Panc1 (cell line): ENCODE measurements around the gene TULP4. TPM values are rescaled to one million over a fixed set of nuclear protein-coding genes. Genes with fewer than 3 reads are reported as not detected.

Experiments
- ATAC-seq: fragments of 200-7000 bp; cut with Tn5 transposase; 2 replicates; pipeline ENCODE4 v1.9.1; 2020; ENCODE audit warnings: mild to moderate bottlenecking, moderate library complexity
- BruUV-seq: library from RNA; stranded (reverse); fragments of 400-500 nt; replicated peaks from 2 replicates; lab custom pipeline; 2021; lab: Mats Ljungman, UMichigan
- CTCF ChIA-PET: fragments of 300-600 bp; sonication (Branson Sonifier 250); formaldehyde crosslinking; loops from one replicate; lab custom pipeline; 2022; ENCODE audit warnings: antibody characterized with exemption; lab: Charles Lee
- POLR2A ChIA-PET: fragments of 300-600 bp; sonication (Branson Sonifier 250); formaldehyde crosslinking; loops from one replicate; lab custom pipeline; 2022; ENCODE audit warnings: antibody characterized with exemption; lab: Charles Lee
- DNase-seq: peaks from one replicate; pipeline ENCODE4 v3.0.0-alpha.2; 2010; ENCODE audit warnings: low read depth, low spot score
- H3K27ac ChIP-seq: 2 replicates; pipeline ENCODE4 v1.5.1; 2011; ENCODE audit warnings: mild to moderate bottlenecking, low read length, inconsistent platforms
- H3K27me3 ChIP-seq: fragments of 200-500 bp; sonication (Bioruptor generic); 2 replicates; pipeline ENCODE4 v1.6.0; 2014; ENCODE audit warnings: low read length, inconsistent platforms; ENCODE audit not compliant: control insufficient read depth, insufficient read depth
- H3K36me3 ChIP-seq: fragments of 200-500 bp; sonication (Bioruptor generic); 2 replicates; pipeline ENCODE4 v1.5.1; 2014; ENCODE audit warnings: inconsistent platforms, mild to moderate bottlenecking, low read length, moderate library complexity; ENCODE audit not compliant: control insufficient read depth, insufficient read depth
- H3K4me1 ChIP-seq: 2 replicates; pipeline ENCODE4 v1.5.1; 2011; ENCODE audit warnings: inconsistent platforms, mild to moderate bottlenecking, low read length, moderate library complexity; ENCODE audit not compliant: control insufficient read depth, insufficient read depth
- H3K4me3 ChIP-seq, 2 experiments: 2 replicates each; pipeline ENCODE4 v1.5.1; 2011 to 2012; ENCODE audit warnings: low read depth in 2 of 2, low read length in 2 of 2, mild to moderate bottlenecking in 2 of 2, inconsistent platforms in 1 of 2, moderate library complexity in 1 of 2
- H3K9me3 ChIP-seq: fragments of 200-500 bp; sonication (Bioruptor generic); 2 replicates; pipeline ENCODE4 v1.5.1; 2014; ENCODE audit warnings: low read depth, mild to moderate bottlenecking, inconsistent platforms, low read length, moderate library complexity; ENCODE audit not compliant: control insufficient read depth, insufficient read depth
- CTCF ChIP-seq: fragments of 450-650 bp; IDR thresholded peaks from 2 replicates; pipeline ENCODE4 v1.5.1; 2017; ENCODE audit warnings: mild to moderate bottlenecking
- POLR2AphosphoS5 ChIP-seq: IDR thresholded peaks from 2 replicates; pipeline ENCODE4 v1.6.1; 2012; ENCODE audit warnings: mild to moderate bottlenecking, low read depth, low read length, moderate library complexity
- REST ChIP-seq, 2 experiments: IDR thresholded peaks; 2 replicates each; pipeline ENCODE4 v1.6.1; 2011 to 2012; ENCODE audit warnings: low read depth in 2 of 2, control low read depth in 1 of 2, low read length in 1 of 2, mild to moderate bottlenecking in 1 of 2, moderate library complexity in 1 of 2; ENCODE audit not compliant: insufficient read depth in 1 of 2
- SIN3A ChIP-seq: IDR thresholded peaks from 2 replicates; pipeline ENCODE4 v1.6.1; 2012; ENCODE audit warnings: low read depth, mild to moderate bottlenecking, low read length, moderate library complexity, borderline replicate concordance; ENCODE audit not compliant: insufficient read depth
- TCF7L2 ChIP-seq: IDR thresholded peaks from 2 replicates; pipeline ENCODE4 v1.6.1; 2011; ENCODE audit warnings: mild to moderate bottlenecking, low read depth, low read length, inconsistent platforms
- in situ Hi-C: cut with HindIII; loops from 2 replicates; pipeline ENCODE4 v1.10.0; 2016; ENCODE audit warnings: low sequenced_read_pairs, low pct_unique_long_range_greater_than_20kb
- intact Hi-C: fragments of 100-400 bp; cut with micrococcal nuclease; formaldehyde crosslinking; loops from one replicate; pipeline ENCODE4 v1.10.0; 2022; ENCODE audit not compliant: unreplicated experiment
- total RNA-seq: library from RNA; stranded (reverse); gene quantifications from one replicate; pipeline ENCODE4 v1.2.1, GENCODE V29; 2021; ENCODE audit not compliant: unreplicated experiment

The TULP4 gene
- total RNA-seq, 1 experiment from 2014 or later, result 105 TPM

- no peak overlapping the region for H3K27ac ChIP-seq
- BruUV-seq, result no TSS peak
- in situ Hi-C loops, result no loop called here
- ChIA-PET CTCF (no interaction called here), POLR2A (no interaction called here)
- no peaks in the 10 kb centered on the region for H3K4me1 ChIP-seq
- DNase-seq, result no peak
- H3K9me3 ChIP-seq, result no peaks in the 10 kb centered on the region
- H3K36me3 ChIP-seq, result no peaks in the 10 kb centered on the region
- TF ChIP-seq SIN3A, result no peak
- TF ChIP-seq POLR2AphosphoS5, result no peak
- no peak for TF ChIP-seq REST (IDR thresholded peaks at IDR 0.05; ENCODE audit: insufficient read depth in 1 of 2, low read depth in 2 of 2, low read length in 1 of 2)
- no peak for TF ChIP-seq TCF7L2
- TF ChIP-seq CTCF, result no peak
- no peak overlapping the region for H3K4me3 ChIP-seq
- intact Hi-C loops, result no loop called here
- no peak for ATAC-seq
- H3K27me3 ChIP-seq, result no peaks in the 10 kb centered on the region
Measured at GRCh38 chr6:158361961-158362669, 49.9 kb downstream of the TULP4 start.

GRCh38 chr6:158366363-158366762 is 54.1 kb downstream of the TULP4 start:
- POLR2A ChIA-PET, result interaction anchor here (0.6 kb wide), 2 partner anchors 19 to 1691 kb away, joined by 3 to 5 read pairs; no protein-coding TSS in a partner anchor
- no peak for ATAC-seq
- TF ChIP-seq SIN3A, result no peak
- TF ChIP-seq CTCF, result no peak
- TF ChIP-seq TCF7L2, result no peak
- TF ChIP-seq POLR2AphosphoS5, result no peak
- no peak for TF ChIP-seq REST (IDR thresholded peaks at IDR 0.05; ENCODE audit: insufficient read depth in 1 of 2, low read depth in 2 of 2, low read length in 1 of 2)
- H3K27ac ChIP-seq, result no peak overlapping the region
- in situ Hi-C loops (no loop called here), intact Hi-C loops (no loop called here)
- no peaks in the 10 kb centered on the region for H3K27me3 ChIP-seq
- H3K9me3 ChIP-seq, result no peaks in the 10 kb centered on the region
- no TSS peak for BruUV-seq
- no peaks in the 10 kb centered on the region for H3K36me3 ChIP-seq
- H3K4me1 ChIP-seq, result no peaks in the 10 kb centered on the region
- H3K4me3 ChIP-seq, result no peak overlapping the region
- no peak for DNase-seq
- CTCF ChIA-PET, result no interaction called here
